Measurements from ENCODE around the gene AHRR. TPM values are rescaled to one million over a fixed set of nuclear protein-coding genes. Genes with fewer than 3 reads are reported as not detected.
"Not testable (repeated sequence)": the region's sequence is repeated elsewhere in the genome, so short reads cannot be mapped to it uniquely, and the experiment has no call there.

Gene AHRR
- total RNA-seq, 1 donor from 2014 or later: 0.81 TPM

- ATAC-seq (no peak), DNase-seq (ENCODE audit: low spot score) (no peak)
Measured at GRCh38 chr5:305050-305449, 16.5 kb upstream of the AHRR start.

DNA sequence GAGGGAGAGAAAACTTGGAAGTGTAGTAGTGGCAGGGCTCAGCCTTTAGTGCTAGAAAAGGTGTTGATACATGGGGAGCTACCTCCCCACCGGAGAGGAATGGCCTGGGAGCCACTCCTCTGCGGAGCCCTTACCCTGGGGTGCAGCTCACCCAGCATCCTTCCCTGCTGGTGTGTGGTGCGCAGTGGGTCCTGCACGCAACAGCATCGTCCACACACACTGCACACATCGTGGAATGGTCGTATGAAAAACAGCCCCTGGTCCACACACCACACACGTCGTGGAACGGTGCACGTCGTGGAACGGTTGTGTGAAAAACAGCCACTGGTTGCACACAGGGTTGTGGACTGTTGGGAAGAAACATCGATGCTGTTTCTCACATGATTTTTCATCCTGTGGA is 16.1 kb upstream of the AHRR start:
- DNase-seq (ENCODE audit: low spot score): no peak
- ATAC-seq: no peak

DNA sequence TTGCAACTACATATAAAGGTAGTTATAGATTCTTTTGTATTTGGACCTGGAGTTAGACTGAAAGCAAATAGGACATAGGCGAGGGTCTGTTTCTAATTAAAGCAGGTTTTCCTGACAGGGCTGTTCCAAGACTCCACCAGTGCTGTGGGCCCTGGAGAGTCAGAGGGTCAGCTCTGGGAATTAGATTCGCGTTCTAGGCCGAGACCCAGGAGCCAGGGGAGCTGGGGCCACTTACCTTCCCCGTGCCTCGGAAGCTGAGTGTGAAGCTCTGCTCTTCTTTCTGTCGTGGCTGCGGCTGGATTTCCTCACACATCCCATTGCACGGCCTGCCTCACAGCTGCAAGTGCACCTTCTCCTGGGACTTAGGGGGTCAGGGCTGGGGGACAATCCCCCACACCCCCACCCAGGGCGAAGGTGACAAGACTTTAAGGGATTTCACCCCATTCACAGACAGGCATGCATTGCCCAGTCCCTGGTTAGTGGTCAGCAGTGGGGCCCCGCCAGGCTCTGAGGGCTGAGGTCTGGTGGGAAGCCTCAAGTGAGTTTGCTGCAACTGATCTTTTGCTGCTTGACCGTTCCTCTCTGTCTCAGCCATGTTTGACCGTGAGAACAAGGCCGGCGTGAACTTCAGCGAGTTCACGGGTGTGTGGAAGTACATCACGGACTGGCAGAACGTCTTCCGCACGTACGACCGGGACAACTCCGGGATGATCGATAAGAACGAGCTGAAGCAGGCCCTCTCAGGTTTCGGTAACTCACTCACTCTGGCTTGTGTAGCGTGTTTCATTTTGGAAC is 15.3 kb upstream of the AHRR start:
- no peak for DNase-seq (ENCODE audit: low spot score)
- ATAC-seq: no peak

GRCh38 chr5:307306-307705 is 14.2 kb upstream of the AHRR start:
- DNase-seq (ENCODE audit: low spot score) (no peak), ATAC-seq (no peak)

DNA sequence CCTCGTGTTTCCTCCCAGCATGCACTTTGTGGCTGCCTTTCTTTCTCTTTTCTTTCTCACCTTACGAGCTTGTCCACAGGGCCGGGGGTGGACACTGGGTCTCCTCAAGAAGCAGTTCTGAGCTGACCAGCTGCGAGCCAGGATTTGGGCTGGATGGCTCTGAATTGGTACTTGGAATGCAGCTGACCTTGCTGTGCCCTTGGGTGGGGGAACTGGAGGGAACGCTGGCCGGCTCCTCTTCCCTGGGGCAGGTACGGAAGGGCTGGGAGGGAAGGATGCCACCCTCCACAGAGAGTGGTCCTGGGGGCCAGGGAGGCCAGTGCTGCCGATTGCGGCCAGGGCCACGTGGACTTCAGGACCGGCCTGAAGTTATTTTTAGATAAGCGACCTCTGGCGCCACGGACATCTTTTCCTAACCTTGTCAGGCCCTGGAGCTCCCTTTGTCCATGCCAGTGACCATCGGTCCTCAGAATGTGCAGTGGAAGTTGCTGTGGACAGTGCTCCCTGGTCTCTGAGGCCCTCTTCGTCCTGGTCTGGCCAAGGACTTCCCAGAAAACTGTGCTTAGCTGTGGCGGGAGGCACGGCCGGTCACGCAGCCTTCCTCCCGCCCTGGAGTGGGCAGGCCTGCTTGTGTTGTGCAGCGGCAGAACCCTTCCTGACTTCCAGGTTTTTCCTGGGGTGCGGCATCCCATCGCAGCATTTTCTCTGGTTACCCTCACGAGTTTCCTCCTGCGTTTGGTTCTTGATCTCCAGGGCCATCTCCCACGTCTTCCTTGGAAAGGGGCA is 13.5 kb upstream of the AHRR start:
- no peak for ATAC-seq
- no peak for DNase-seq (ENCODE audit: low spot score)

DNA sequence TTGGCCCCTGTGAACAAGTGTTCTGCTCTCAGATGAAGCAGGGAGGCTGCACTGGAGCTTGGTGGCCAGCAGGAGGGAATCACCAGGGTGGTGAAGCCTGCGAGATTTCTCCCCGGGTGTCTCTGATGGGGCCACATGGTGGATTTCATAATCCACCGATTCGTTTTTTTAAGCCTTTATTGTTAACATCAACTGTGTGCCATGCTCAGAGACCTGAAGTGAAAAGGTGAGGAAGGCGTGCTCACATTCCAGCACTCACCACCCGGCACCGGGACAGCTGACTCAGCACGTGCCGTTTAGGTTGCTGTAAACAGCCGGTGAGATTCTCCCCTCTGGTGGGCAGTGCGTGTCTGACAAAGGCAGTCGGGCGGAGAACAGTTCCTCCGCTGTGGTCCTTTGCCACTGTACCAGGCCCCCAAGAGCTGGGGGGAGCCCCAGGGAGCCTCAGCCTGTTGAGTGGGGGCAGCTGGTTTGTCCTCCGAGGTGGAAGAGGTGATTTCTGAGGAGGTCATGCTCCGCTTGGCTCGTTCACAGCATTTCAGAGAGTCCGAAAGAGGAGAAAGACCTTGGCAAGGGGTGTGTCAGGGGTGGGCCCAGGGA is 12.7 kb upstream of the AHRR start:
- no peak for DNase-seq (ENCODE audit: low spot score)
- no peak for ATAC-seq

DNA sequence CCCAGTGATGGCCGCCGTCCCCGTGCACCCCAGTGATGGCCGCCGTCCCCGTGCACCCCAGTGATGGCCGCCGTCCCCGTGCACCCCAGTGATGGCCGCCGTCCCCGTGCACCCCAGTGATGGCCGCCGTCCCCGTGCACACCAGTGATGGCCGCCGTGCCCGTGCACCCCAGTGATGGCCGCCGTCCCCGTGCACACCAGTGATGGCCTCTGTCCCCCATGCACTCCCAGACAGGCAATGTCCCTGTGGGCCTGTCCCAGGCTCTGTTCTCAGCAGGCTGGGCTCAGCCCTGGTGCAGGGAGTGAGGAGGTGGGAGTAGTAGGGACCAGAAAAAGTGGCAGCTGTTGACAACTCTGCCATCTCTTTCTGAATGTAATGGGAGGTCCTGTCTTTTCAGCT is 11.7 kb upstream of the AHRR start:
- ATAC-seq; DNase-seq (ENCODE audit: low spot score): not testable (repeated sequence)

- ATAC-seq (no peak), DNase-seq (ENCODE audit: low spot score) (no peak)
Measured at GRCh38 chr5:310516-310915, 11.0 kb upstream of the AHRR start.

DNA sequence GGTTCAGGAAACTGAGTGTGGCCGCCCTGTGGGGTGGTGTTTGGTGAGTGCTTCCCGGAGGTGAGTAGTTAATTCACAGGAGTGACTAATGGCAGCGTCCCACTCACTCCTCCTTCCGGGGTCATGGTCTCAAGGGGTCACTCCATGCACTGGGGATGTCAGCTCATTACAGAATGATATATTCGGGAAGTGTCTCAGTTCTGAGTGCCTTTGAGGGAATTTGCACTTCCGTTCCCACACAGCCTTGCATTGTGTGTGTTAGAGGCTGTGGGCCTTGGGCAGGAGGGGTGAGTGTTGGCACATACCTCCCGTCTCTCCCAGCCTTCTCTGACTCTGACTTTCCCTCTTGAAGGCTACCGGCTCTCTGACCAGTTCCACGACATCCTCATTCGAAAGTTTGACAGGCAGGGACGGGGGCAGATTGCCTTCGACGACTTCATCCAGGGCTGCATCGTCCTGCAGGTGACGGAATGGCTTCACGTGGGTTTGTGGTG is 10.5 kb upstream of the AHRR start:
- ATAC-seq (peak; percentile 17), DNase-seq (ENCODE audit: low spot score) (no peak)

DNA sequence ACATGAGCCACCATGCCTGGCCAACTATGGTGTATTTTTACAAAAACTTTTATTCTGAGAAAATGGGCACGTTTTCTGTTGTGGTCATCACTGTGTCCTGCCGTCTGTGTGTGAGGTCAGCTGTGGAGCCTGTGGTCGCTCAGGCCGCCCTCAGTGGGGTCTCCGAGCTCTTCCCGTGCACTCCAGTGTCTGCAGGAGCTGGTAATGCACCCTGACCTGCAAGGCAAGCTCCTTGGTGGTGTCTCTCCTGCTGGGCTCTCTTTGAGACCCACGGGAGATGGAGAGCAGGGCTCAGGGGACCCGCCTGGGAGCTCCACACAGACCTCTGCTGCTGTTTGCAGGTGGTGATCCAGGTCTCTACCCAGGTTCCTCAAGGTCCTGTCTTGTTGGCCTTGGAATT is 9.6 kb upstream of the AHRR start:
- DNase-seq (ENCODE audit: low spot score) (no peak), ATAC-seq (no peak)

GRCh38 chr5:312845-313244 is 8.7 kb upstream of the AHRR start:
- DNase-seq (ENCODE audit: low spot score): no peak
- ATAC-seq: no peak

DNA sequence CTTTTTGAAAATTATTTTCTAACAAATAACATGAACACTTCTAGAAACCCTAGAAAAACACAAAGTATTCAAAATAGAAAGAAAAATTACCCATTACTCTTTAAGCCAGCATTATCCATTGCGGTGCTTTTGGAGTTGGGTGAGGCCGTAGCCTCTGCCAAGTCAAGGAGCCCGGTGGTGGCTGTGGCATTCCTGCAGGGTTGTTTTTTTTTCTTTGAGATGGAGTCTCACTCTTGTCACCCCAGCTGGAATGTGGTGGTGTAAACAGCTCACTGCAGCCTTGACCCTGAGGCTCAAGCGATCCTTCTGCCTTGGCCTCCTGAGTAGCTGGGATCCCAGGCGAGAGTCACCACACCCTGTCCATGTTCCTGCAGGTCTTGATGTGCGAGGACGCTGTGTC is 8.2 kb upstream of the AHRR start:
- ATAC-seq: no peak
- no peak for DNase-seq (ENCODE audit: low spot score)

DNA sequence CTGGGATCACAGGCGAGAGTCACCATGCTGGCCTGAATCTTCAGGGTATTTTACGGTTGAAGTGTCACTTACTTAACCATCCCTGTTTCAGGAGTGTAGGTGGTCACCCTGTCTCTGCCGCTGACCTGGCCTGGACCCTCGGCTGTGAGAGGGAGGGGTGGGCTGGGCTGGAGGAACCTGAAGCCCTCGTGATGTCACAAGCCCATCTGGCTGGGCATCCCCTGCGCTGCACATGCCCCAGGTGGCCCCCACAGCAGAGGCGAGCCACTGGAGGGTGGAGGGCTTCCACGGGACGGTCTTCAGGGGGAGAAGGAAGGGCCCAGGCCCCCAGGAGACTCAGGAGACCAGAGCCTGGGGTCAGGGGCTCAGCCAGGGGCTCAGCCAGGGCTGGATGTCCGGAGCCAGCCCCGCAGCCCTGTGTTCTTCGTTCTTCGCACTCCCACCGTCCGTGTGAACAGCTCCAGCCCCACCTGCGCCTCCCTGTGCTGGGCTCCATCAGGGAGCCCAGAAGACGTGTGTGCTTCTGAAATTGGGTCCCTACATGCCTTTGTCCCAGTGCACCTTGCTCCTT is 7.6 kb upstream of the AHRR start:
- ATAC-seq (no peak), DNase-seq (ENCODE audit: low spot score) (no peak)

DNA sequence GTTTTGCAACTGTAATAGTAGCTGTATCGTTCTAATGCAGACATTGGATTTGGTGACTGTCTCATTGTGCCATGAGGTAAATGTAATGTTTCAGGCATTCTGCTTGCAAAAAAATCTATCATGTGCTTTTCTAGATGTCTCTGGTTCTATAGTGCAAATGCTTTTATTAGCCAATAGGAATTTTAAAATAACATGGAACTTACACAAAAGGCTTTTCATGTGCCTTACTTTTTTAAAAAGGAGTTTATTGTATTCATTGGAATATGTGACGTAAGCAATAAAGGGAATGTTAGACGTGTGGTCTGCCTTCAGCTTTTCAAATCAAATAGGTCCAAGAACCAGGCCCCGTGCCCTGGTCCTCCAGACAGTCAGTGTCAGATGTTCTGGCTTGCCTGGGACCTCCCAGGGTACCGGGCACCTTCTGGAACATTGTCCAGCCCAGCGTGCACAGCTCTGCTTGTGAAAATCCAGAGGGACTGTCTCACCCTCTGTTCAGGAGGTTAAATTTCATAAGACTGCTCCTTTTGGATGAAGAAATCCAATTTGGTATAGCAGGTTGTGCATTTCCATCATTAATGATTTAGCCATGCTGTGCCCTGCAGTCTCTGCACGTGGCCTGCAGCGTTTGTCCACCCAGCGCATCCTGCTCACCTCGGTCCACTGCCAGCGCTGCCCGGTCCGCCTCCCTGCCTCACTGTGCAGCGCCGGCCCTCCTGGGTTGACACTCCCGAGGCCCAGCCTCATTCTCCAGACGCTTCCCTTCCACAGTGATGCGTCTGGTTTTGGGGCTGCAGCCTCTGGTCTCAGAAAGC is 6.6 kb upstream of the AHRR start:
- ATAC-seq (no peak), DNase-seq (ENCODE audit: low spot score) (no peak)

DNA sequence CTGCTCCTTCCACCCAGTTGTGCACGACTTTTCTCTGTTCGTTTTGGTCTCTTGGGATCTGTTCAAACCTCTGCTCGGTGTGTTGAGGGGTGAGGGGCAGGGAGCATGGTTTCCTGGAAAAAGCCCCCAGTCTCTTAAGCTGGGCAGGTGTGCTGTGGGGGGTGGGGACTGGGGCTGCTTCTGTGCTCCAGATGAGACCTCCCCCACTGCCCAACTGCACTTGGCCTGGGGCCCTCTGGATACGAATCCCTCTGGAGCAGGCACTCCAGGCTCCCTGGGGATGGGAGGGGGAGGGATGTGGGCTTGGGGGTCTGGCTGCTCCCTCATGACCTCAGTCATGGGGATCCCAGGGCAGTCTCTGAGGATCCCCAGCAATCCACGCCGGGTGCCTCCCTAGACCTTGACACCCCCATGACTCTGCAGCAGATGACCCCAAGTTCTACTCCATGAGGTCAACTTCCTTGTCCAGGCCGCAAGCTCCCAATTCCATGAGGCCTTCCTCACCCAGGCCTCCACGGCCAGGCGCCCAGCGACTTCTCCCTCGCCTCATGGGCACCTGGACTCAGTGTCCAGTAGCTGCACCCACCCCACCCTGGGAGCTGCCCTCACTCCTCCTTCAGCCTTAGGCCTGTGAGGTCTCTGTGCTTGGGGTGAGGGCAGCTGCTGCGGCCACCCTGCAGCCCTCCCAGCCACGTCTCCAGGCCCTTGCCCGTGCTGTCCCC is 5.9 kb upstream of the AHRR start:
- DNase-seq (ENCODE audit: low spot score) (no peak), ATAC-seq (no peak)

- no peak for DNase-seq (ENCODE audit: low spot score)
Measured at GRCh38 chr5:316210-317085, 5.1 kb upstream of the AHRR start.

GRCh38 chr5:317086-317811 is 4.3 kb upstream of the AHRR start:
- DNase-seq (ENCODE audit: low spot score): no peak
- peak; percentile 42 for ATAC-seq

More at GRCh38 chr5:316210-317085, 5.1 kb upstream of the AHRR start:
- no peak for ATAC-seq

DNA sequence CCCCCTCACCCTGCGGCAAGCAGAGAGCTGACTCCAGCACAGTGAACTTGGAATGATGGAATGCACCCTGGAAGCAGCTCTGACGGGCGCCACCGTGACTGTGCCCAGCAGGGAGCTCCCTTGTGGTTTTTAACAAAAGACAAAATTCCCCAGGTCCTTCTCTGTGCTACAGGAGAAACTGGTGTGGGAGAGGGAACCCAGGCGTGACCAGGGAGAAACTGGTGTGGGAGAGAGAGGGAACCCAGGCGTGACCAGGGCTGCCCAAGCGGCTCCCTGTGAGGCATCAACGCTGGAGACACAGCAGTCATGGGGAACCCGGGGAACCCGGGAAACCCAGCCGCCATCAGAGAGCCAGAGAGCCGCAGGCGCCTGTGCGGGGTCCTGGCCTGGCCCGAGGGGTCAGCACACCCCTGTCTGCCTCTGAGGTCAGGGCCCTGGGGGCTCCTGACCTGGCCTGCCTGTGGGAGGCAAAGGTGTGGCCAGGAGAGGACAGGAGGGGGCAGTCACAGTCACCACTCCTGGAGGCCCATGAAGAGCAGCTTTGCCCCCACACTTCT is 3.1 kb upstream of the AHRR start:
- DNase-seq (ENCODE audit: low spot score) (no peak), ATAC-seq (no peak)

All from left lobe of liver (tissue), 2 donors.